ENCODE data around the gene CSKMT.

- no peak for TF ChIP-seq CTCF (IDR thresholded peaks at IDR 0.05)
- TF ChIP-seq POLR2A (IDR thresholded peaks at IDR 0.05): no peak
Measured at GRCh38 chr11:62654297-62654696, 10.8 kb upstream of the CSKMT start.

Measured in Peyer's patch (tissue), 4 donors.